Measurements from ENCODE around the gene SBNO1.

DNA sequence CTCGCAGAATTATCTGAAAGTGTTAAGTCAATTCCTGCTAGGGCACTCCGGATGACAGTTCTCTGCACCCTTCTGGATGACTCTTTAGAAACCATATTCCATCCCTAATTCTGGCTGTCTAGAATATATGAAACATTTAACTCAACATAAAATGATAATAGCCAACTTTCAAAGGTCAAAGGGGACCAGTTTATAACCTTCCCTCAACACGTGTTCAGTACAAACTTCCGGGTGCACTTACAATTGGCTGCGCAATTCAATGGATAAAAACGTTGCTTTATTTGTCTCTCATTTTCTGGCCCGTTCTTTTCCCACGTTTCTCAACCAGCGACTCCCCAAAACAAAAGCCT lies 1.3 kb downstream of the SBNO1 start:
- TF ChIP-seq SIN3A (IDR thresholded peaks at IDR 0.05; ENCODE audit: borderline replicate concordance, insufficient read depth, low read length) (peak; percentile 89; the same call in 1 of the 2 replicates), TAF1 (IDR thresholded peaks at IDR 0.05; ENCODE audit: borderline replicate concordance, insufficient read depth, low read length) (no peak)
